Stimulated activated CD8-positive, alpha-beta memory T cell treated with anti-CD3 and anti-CD28 coated beads, Interleukin-15, amount 100 ng/mL, for 48 hours (primary cell): ENCODE data around the gene SLC12A7.
"Not testable (repeated sequence)": the region's sequence is repeated elsewhere in the genome, so short reads cannot be mapped to it uniquely, and the experiment has no call there.

Experiments
- DNase-seq, 2 donors: peaks; one replicate each; pipeline ENCODE4 v3.0.0-alpha.2; 2020; ENCODE audit warnings: low read depth in 2 of 2

The SLC12A7 gene

GRCh38 chr5:1062761-1063568 is 48.9 kb downstream of the SLC12A7 start:
- DNase-seq = no peak

- no peak for DNase-seq
Measured at GRCh38 chr5:1061916-1062315, 49.9 kb downstream of the SLC12A7 start.

- not testable (repeated sequence) for DNase-seq
Measured at GRCh38 chr5:1061292-1061691, 50.6 kb downstream of the SLC12A7 start.

GRCh38 chr5:1060535-1060981 is 51.3 kb downstream of the SLC12A7 start:
- DNase-seq = no peak

GRCh38 chr5:1059884-1060263 is 52.0 kb downstream of the SLC12A7 start:
- no peak for DNase-seq

- no peak for DNase-seq
Measured at GRCh38 chr5:1058988-1059883, 52.6 kb downstream of the SLC12A7 start.

- no peak for DNase-seq
Measured at GRCh38 chr5:1058083-1058945, 53.5 kb downstream of the SLC12A7 start.

- no peak for DNase-seq
Measured at GRCh38 chr5:1057485-1058082, 54.3 kb downstream of the SLC12A7 start.

- no peak for DNase-seq
Measured at GRCh38 chr5:1056611-1057484, 55.0 kb downstream of the SLC12A7 start.

GRCh38 chr5:1055896-1056610 is 55.8 kb downstream of the SLC12A7 start:
- DNase-seq = no peak

- no peak for DNase-seq
Measured at GRCh38 chr5:1054799-1055775, 56.8 kb downstream of the SLC12A7 start.

- DNase-seq = no peak
Measured at GRCh38 chr5:1054018-1054798, 57.7 kb downstream of the SLC12A7 start.

GRCh38 chr5:1053391-1054017 is 58.4 kb downstream of the SLC12A7 start:
- no peak for DNase-seq

- DNase-seq = no peak
Measured at GRCh38 chr5:1052641-1053390, 59.0 kb downstream of the SLC12A7 start.

GRCh38 chr5:1052076-1052475 is 59.8 kb downstream of the SLC12A7 start:
- no peak for DNase-seq

GRCh38 chr5:1051366-1051720 is 60.5 kb downstream of the SLC12A7 start:
- DNase-seq = no peak
